HepG2 (cell line): ENCODE data around the gene STX5. TPM values are rescaled to one million over a fixed set of nuclear protein-coding genes. Genes with fewer than 3 reads are reported as not detected.

ENCODE experiments used
- ATAD3A ChIP-seq: sonication (generic); formaldehyde crosslinking; IDR thresholded peaks from 2 replicates; pipeline ENCODE4 v1.4.0; 2020; ENCODE audit warnings: missing genetic modification reagents
- BCLAF1 ChIP-seq: fragments of 450-650 bp; IDR thresholded peaks from 2 replicates; pipeline ENCODE4 v1.6.1; 2017; ENCODE audit warnings: mild to moderate bottlenecking
- E2F5 ChIP-seq: sonication (generic); formaldehyde crosslinking; conservative IDR thresholded peaks from 2 replicates; pipeline ENCODE4 v1.4.0; 2020; ENCODE audit warnings: missing genetic modification reagents
- EED ChIP-seq: sonication (generic); formaldehyde crosslinking; IDR thresholded peaks from 2 replicates; pipeline ENCODE4 v1.5.0; 2020; ENCODE audit warnings: mild to moderate bottlenecking, missing genetic modification reagents
- NFE2 ChIP-seq: sonication (generic); formaldehyde crosslinking; IDR thresholded peaks from 2 replicates; pipeline ENCODE4 v1.4.0; 2020; ENCODE audit warnings: missing genetic modification reagents
- NFE2L2 ChIP-seq: fragments of 150-350 bp; IDR thresholded peaks from 2 replicates; pipeline ENCODE4 v1.6.1; 2014; ENCODE audit warnings: low read length
- PHF21A ChIP-seq: sonication (generic); formaldehyde crosslinking; IDR thresholded peaks from 2 replicates; pipeline ENCODE4 v1.5.0; 2020; ENCODE audit warnings: mild to moderate bottlenecking, missing genetic modification reagents
- PPARG ChIP-seq: conservative IDR thresholded peaks from 2 replicates; pipeline ENCODE4 v1.6.1; 2016; ENCODE audit warnings: missing biosample characterization, missing genetic modification reagents
- RFX5 ChIP-seq: IDR thresholded peaks from 2 replicates; pipeline ENCODE4 v1.6.1; 2011; ENCODE audit warnings: low read depth, low read length, improper control_type of control experiment
- RNF2 ChIP-seq: fragments of 450-650 bp; conservative IDR thresholded peaks from 2 replicates; pipeline ENCODE4 v1.6.1; 2016; ENCODE audit warnings: low read depth
- STAT5B ChIP-seq: sonication (generic); formaldehyde crosslinking; IDR thresholded peaks from 2 replicates; pipeline ENCODE4 v1.4.0; 2020; ENCODE audit warnings: missing genetic modification reagents
- ZBED4 ChIP-seq: sonication (generic); formaldehyde crosslinking; IDR thresholded peaks from 2 replicates; pipeline ENCODE4 v1.4.0; 2020; ENCODE audit warnings: missing genetic modification reagents, borderline replicate concordance
- ZC3H13 ChIP-seq: sonication (generic); formaldehyde crosslinking; IDR thresholded peaks from 2 replicates; pipeline ENCODE4 v1.8.1; 2023; ENCODE audit warnings: mild to moderate bottlenecking, missing genetic modification reagents, moderate library complexity
- ZFP36L2 ChIP-seq: sonication (generic); formaldehyde crosslinking; IDR thresholded peaks from 2 replicates; pipeline ENCODE4 v1.4.0; 2020; ENCODE audit warnings: missing genetic modification reagents
- ZFP82 ChIP-seq: sonication (generic); formaldehyde crosslinking; IDR thresholded peaks from 2 replicates; pipeline ENCODE4 v1.5.1; 2020; ENCODE audit warnings: mild to moderate bottlenecking, missing genetic modification reagents, borderline replicate concordance
- ZNF256 ChIP-seq: sonication (generic); formaldehyde crosslinking; conservative IDR thresholded peaks from 2 replicates; pipeline ENCODE4 v1.4.0; 2020; ENCODE audit warnings: missing genetic modification reagents
- ZNF292 ChIP-seq: sonication (generic); formaldehyde crosslinking; IDR thresholded peaks from 2 replicates; pipeline ENCODE4 v1.8.1; 2022; ENCODE audit warnings: mild to moderate bottlenecking, low read depth, missing genetic modification reagents, borderline replicate concordance
- ZNF878 ChIP-seq: sonication (generic); formaldehyde crosslinking; IDR thresholded peaks from 2 replicates; pipeline ENCODE4 v1.8.1; 2023; ENCODE audit warnings: mild to moderate bottlenecking, missing genetic modification reagents, moderate library complexity
- ZSCAN30 ChIP-seq: sonication (generic); formaldehyde crosslinking; IDR thresholded peaks from 2 replicates; pipeline ENCODE4 v1.5.0; 2020; ENCODE audit warnings: mild to moderate bottlenecking, missing genetic modification reagents
- polyA plus RNA-seq, 8 experiments: library from polyadenylated mRNA; depleted of rRNA in 3 of 8; stranded (reverse) in 7 of 8; unstranded in 1 of 8; fragments of >200 nt; fragmentation: Illumina TruSeq in 4 of 8; extraction: Trizol in 4 of 8; gene quantifications; 2 replicates each; pipeline versions ENCODE4 v1.2.1 to v1.2.3, GENCODE V29; 2011 to 2016; ENCODE audit warnings: low read depth in 4 of 8, missing spikeins in 1 of 8, mixed read lengths in 1 of 8; ENCODE audit not compliant: insufficient read depth in 1 of 8
- total RNA-seq, 5 experiments: library from RNA; depleted of rRNA; stranded (reverse); fragments of >200 nt; fragmentation: Illumina TruSeq; extraction: Trizol; gene quantifications; 2 replicates each; pipeline ENCODE4 v1.2.3, GENCODE V29; 2016; ENCODE audit warnings: low read depth in 1 of 5
- TF ChIP-seq, protein P1 (sequence below): sonication (generic); formaldehyde crosslinking; IDR thresholded peaks from 2 replicates; pipeline ENCODE4 v1.8.0; 2022; ENCODE audit warnings: mild to moderate bottlenecking, missing genetic modification reagents, moderate library complexity
- TF ChIP-seq, protein P2 (sequence below): sonication (generic); formaldehyde crosslinking; IDR thresholded peaks from 2 replicates; pipeline ENCODE4 v1.9.0; 2021; ENCODE audit warnings: missing genetic modification reagents, mild to moderate bottlenecking, borderline replicate concordance

The STX5 gene
- total and polyA plus RNA-seq, 2 of the 13 experiments (the other 11 are each of a cell fraction or from before 2014, with no cell fraction given) = 26.9 to 30.0 TPM

GRCh38 chr11:62841361-62842170 is 9.7 kb upstream of the STX5 start (continued):
- TF ChIP-seq ZSCAN30 (CRISPR knock-in tag) (peak; percentile 25; the same call in 1 of the 2 replicates), ZC3H13 (CRISPR knock-in tag) (peak; percentile 95), NFE2L2 (no peak), EED (CRISPR knock-in tag) (no peak), NFE2 (CRISPR knock-in tag) (peak; percentile 43), RNF2 (no peak), ZBED4 (CRISPR knock-in tag) (peak; percentile 79), STAT5B (CRISPR knock-in tag) (peak; percentile 92), PHF21A (peak; percentile 73), BCLAF1 (no peak), ATAD3A (CRISPR knock-in tag) (no peak), RFX5 (no peak), E2F5 (CRISPR knock-in tag) (0 out of 2 replicates have a peak, but pooled peaks have one; percentile 35), PPARG (CRISPR knock-in tag) (peak; percentile 92), ZNF256 (peak; percentile 89; the same call in 1 of the 2 replicates), ZFP82 (CRISPR knock-in tag) (no peak; the same call in 1 of the 2 replicates), ZNF878 (peak; percentile 99), ZFP36L2 (CRISPR knock-in tag) (peak; percentile 96; the same call in 1 of the 2 replicates), ZNF292 (CRISPR knock-in tag) (no peak)
- TF ChIP-seq, protein P1, sequence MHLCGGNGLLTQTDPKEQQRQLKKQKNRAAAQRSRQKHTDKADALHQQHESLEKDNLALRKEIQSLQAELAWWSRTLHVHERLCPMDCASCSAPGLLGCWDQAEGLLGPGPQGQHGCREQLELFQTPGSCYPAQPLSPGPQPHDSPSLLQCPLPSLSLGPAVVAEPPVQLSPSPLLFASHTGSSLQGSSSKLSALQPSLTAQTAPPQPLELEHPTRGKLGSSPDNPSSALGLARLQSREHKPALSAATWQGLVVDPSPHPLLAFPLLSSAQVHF (CRISPR knock-in tag) = peak; percentile 92
- TF ChIP-seq, protein P2, sequence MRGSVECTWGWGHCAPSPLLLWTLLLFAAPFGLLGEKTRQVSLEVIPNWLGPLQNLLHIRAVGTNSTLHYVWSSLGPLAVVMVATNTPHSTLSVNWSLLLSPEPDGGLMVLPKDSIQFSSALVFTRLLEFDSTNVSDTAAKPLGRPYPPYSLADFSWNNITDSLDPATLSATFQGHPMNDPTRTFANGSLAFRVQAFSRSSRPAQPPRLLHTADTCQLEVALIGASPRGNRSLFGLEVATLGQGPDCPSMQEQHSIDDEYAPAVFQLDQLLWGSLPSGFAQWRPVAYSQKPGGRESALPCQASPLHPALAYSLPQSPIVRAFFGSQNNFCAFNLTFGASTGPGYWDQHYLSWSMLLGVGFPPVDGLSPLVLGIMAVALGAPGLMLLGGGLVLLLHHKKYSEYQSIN (CRISPR knock-in tag) = peak; percentile 65; the same call in 1 of the 2 replicates
